Astrocyte (in vitro differentiated cells and primary cell): ENCODE measurements around the gene TRAPPC12. TPM values are rescaled to one million over a fixed set of nuclear protein-coding genes. Genes with fewer than 3 reads are reported as not detected.

Source experiments
- DNase-seq: peaks from one replicate; pipeline ENCODE4 v3.0.0-alpha.2; 2010; ENCODE audit warnings: low read depth
- FAIRE-seq: peaks from 2 replicates; lab custom pipeline; 2011; peaks lifted over from hg19 to GRCh38; lab: Jason Lieb, UNC
- H2AFZ ChIP-seq: 2 replicates; pipeline ENCODE4 v1.6.0; 2012; ENCODE audit warnings: low read depth, low read length, inconsistent platforms
- H3K27ac ChIP-seq: 2 replicates; pipeline ENCODE4 v1.5.1; 2011; ENCODE audit warnings: low read depth, low read length, inconsistent platforms
- H3K27me3 ChIP-seq: 2 replicates; pipeline ENCODE4 v1.6.0; 2011; ENCODE audit warnings: low read length, inconsistent platforms; ENCODE audit not compliant: insufficient read depth
- H3K36me3 ChIP-seq: 2 replicates; pipeline ENCODE4 v1.5.1; 2011; ENCODE audit warnings: low read length, inconsistent platforms; ENCODE audit not compliant: insufficient read depth
- H3K4me1 ChIP-seq: 2 replicates; pipeline ENCODE4 v1.5.1; 2011; ENCODE audit warnings: low read length, inconsistent platforms; ENCODE audit not compliant: insufficient read depth
- H3K4me2 ChIP-seq: 2 replicates; pipeline ENCODE4 v1.6.0; 2012; ENCODE audit warnings: low read length, inconsistent platforms
- H3K4me3 ChIP-seq: 2 replicates; pipeline ENCODE4 v1.5.1; 2011; ENCODE audit warnings: low read depth, mild to moderate bottlenecking, low read length, inconsistent platforms; ENCODE audit not compliant: insufficient read depth
- H3K79me2 ChIP-seq: 2 replicates; pipeline ENCODE4 v1.6.0; 2012; ENCODE audit warnings: mild to moderate bottlenecking, low read length, inconsistent platforms; ENCODE audit not compliant: insufficient read depth
- H3K9ac ChIP-seq: 2 replicates; pipeline ENCODE4 v1.6.0; 2012; ENCODE audit warnings: mild to moderate bottlenecking, low read length, inconsistent platforms
- H3K9me3 ChIP-seq: 2 replicates; pipeline ENCODE4 v1.5.1; 2012; ENCODE audit warnings: low read depth, mild to moderate bottlenecking, low read length, inconsistent platforms; ENCODE audit not compliant: insufficient read depth
- H4K20me1 ChIP-seq: 2 replicates; pipeline ENCODE4 v1.6.0; 2012; ENCODE audit warnings: low read length, inconsistent platforms; ENCODE audit not compliant: insufficient read depth
- H3K27ac Mint-ChIP-seq: one replicate; pipeline ENCODE4 v1.8.0; 2021; ENCODE audit warnings: mild to moderate bottlenecking, mixed read lengths; ENCODE audit not compliant: unreplicated experiment
- H3K27me3 Mint-ChIP-seq: one replicate; pipeline ENCODE4 v1.8.0; 2021; ENCODE audit warnings: low read depth, mixed read lengths; ENCODE audit not compliant: unreplicated experiment
- H3K36me3 Mint-ChIP-seq: one replicate; pipeline ENCODE4 v1.8.0; 2021; ENCODE audit warnings: low read depth, mixed read lengths; ENCODE audit not compliant: unreplicated experiment
- H3K4me1 Mint-ChIP-seq: one replicate; pipeline ENCODE4 v1.8.0; 2021; ENCODE audit warnings: low read depth, mixed read lengths; ENCODE audit not compliant: unreplicated experiment
- H3K4me3 Mint-ChIP-seq: one replicate; pipeline ENCODE4 v1.8.0; 2021; ENCODE audit warnings: mild to moderate bottlenecking, moderate library complexity, mixed read lengths; ENCODE audit not compliant: unreplicated experiment
- H3K9me3 Mint-ChIP-seq: one replicate; pipeline ENCODE4 v1.8.0; 2021; ENCODE audit warnings: mild to moderate bottlenecking, mixed read lengths; ENCODE audit not compliant: unreplicated experiment
- CTCF ChIP-seq: IDR thresholded peaks from 2 replicates; pipeline ENCODE4 v1.5.1; 2011; ENCODE audit warnings: low read depth, mild to moderate bottlenecking, inconsistent platforms, low read length, moderate library complexity; ENCODE audit not compliant: insufficient read depth
- EZH2 ChIP-seq: IDR thresholded peaks from 2 replicates; pipeline ENCODE4 v1.6.1; 2012; ENCODE audit warnings: mild to moderate bottlenecking, low read length, inconsistent platforms; ENCODE audit not compliant: insufficient read depth
- total RNA-seq: library from RNA; stranded (reverse); gene quantifications from 2 replicates; pipeline ENCODE4 v1.2.1, GENCODE V29; 2021

TRAPPC12 gene
- total RNA-seq, 1 donor from 2014 or later, result 62.1 TPM

GRCh38 chr2:3463186-3463835, 83.8 kb downstream of the TRAPPC12 start:
- H2AFZ ChIP-seq, result no peak overlapping the region
- Mint-ChIP-seq H3K27me3 (no peaks in the 10 kb centered on the region), H3K36me3 (peaks cover 5% of the 10 kb centered on the region), H3K9me3 (no peaks in the 10 kb centered on the region), H3K4me3 (no peak overlapping the region), H3K27ac (no peak overlapping the region), H3K4me1 (peaks cover 15% of the 10 kb centered on the region)
- H3K9ac ChIP-seq, result no peak overlapping the region
- H4K20me1 ChIP-seq, result no peaks in the 10 kb centered on the region
- H3K79me2 ChIP-seq, result no peaks in the 10 kb centered on the region
- no peak for DNase-seq
- no peak overlapping the region for H3K4me3 ChIP-seq
- no peaks in the 10 kb centered on the region for H3K27me3 ChIP-seq
- H3K36me3 ChIP-seq, result peaks cover 2% of the 10 kb centered on the region
- H3K4me2 ChIP-seq, result no peak overlapping the region
- H3K9me3 ChIP-seq, result no peaks in the 10 kb centered on the region
- TF ChIP-seq CTCF (no peak), EZH2 (no peak)
- no peak for FAIRE-seq
- H3K27ac ChIP-seq, result no peak overlapping the region
- peaks cover 21% of the 10 kb centered on the region for H3K4me1 ChIP-seq

- TF ChIP-seq CTCF, result no peak
- no peak for TF ChIP-seq EZH2
- H3K79me2 ChIP-seq, result no peaks in the 10 kb centered on the region
- no peaks in the 10 kb centered on the region for H4K20me1 ChIP-seq
- peaks cover 9% of the 10 kb centered on the region for H3K36me3 Mint-ChIP-seq
- no peak overlapping the region for H3K4me2 ChIP-seq
- FAIRE-seq (no peak), DNase-seq (no peak)
- no peaks in the 10 kb centered on the region for H3K9me3 ChIP-seq
- no peaks in the 10 kb centered on the region for H3K9me3 Mint-ChIP-seq
- peaks cover 15% of the 10 kb centered on the region for H3K4me1 Mint-ChIP-seq
- H3K4me1 ChIP-seq, result peaks cover 21% of the 10 kb centered on the region
- H3K4me3 ChIP-seq, result no peak overlapping the region
- no peak overlapping the region for H2AFZ ChIP-seq
- no peaks in the 10 kb centered on the region for H3K27me3 ChIP-seq
- H3K27me3 Mint-ChIP-seq, result no peaks in the 10 kb centered on the region
- H3K36me3 ChIP-seq, result peaks cover 2% of the 10 kb centered on the region
- H3K4me3 Mint-ChIP-seq, result no peak overlapping the region
- no peak overlapping the region for H3K9ac ChIP-seq
- no peak overlapping the region for H3K27ac ChIP-seq
- H3K27ac Mint-ChIP-seq, result peak overlapping the region; percentile 8
Measured at GRCh38 chr2:3463944-3464343, 84.5 kb downstream of the TRAPPC12 start.

- H3K4me2 ChIP-seq, result no peak overlapping the region
- Mint-ChIP-seq H3K36me3 (peaks cover 9% of the 10 kb centered on the region), H3K4me1 (peaks cover 15% of the 10 kb centered on the region), H3K27me3 (no peaks in the 10 kb centered on the region), H3K4me3 (no peak overlapping the region), H3K9me3 (no peaks in the 10 kb centered on the region), H3K27ac (peak overlapping the region; percentile 8)
- no peak overlapping the region for H3K9ac ChIP-seq
- no peak overlapping the region for H2AFZ ChIP-seq
- no peaks in the 10 kb centered on the region for H3K79me2 ChIP-seq
- no peak overlapping the region for H3K4me3 ChIP-seq
- DNase-seq (no peak), FAIRE-seq (no peak)
- H3K4me1 ChIP-seq, result peaks cover 23% of the 10 kb centered on the region
- no peaks in the 10 kb centered on the region for H4K20me1 ChIP-seq
- H3K27ac ChIP-seq, result no peak overlapping the region
- no peaks in the 10 kb centered on the region for H3K9me3 ChIP-seq
- H3K27me3 ChIP-seq, result no peaks in the 10 kb centered on the region
- no peak for TF ChIP-seq CTCF
- no peak for TF ChIP-seq EZH2
- no peaks in the 10 kb centered on the region for H3K36me3 ChIP-seq
Measured at GRCh38 chr2:3464401-3465005, 85.0 kb downstream of the TRAPPC12 start.
